ENCODE data around the gene CDKL5. TPM values are rescaled to one million over a fixed set of nuclear protein-coding genes. Genes with fewer than 3 reads are reported as not detected.
"Not testable (repeated sequence)": the region's sequence is repeated elsewhere in the genome, so short reads cannot be mapped to it uniquely, and the experiment has no call there.

The CDKL5 gene
- 75.0 TPM for total RNA-seq

DNA sequence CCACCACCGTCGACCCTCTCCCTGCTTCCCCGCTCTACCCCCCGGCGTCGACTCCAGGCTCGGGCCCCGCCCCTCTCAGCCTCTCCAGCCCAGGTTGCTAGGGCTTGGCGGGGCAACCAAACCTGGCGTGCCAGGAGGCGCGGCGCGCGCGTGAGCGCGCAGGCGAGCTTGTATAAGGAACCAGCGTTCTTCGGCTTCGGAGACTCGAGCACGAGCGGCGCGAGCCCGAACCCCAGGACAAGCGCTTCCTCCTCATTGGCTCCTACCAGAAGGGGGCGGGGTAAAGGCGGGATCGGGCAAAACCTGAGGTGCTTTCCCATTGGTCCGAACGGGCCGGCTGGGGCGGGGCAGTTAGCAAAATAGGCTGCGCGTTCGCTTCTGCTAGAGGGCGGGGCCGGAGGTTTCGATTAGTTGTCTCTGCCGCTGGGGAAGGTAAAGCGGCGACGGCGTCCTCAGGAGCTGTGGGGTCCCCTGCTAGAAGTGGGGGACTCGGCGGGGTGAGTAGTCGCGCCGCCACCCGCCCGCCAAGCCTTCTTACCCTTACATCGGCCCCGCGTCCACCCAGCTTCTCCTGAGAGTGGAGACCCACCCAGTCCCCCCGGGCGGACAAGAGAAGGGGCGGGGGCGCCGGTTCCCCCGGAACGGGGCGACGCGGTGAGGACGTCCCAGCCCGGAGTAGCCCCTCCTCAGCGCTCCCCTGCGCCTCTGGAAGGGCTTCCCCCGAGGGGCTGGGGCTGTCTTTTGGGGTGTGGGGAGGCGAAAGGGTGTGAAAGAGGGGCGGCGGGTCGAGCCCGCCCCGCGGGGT, at the start of gene CDKL5:
CDKL5 (plus strand) TSS at position 410 of the 805 bp plus-strand sequence. CDS start 81,489 bp downstream, outside the sequence.
- peak; percentile 94 for DNase-seq

GRCh38 chrX:18377796-18378195, 47.6 kb upstream of the CDKL5 start:
- DNase-seq: no peak

DNA sequence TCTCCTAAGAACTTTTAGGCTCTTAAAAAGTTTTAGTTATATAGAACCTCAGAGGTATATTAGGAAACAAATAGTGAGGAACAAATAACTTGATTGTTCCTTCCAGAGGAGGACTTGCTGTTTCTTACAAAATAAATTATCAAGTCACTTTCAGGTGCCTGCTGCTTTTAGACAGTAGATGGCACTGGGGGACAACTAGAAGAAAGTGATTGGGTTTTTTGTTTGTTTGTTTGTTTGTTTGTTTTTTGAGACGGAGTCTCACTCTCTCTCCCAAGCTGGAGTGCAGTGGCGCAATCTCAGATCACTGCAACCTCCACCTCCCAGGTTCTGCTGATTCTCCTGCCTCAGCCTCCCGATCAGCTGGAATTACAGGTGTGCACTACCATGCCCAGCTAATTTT, 35.4 kb upstream of the CDKL5 start:
- DNase-seq: no peak

DNA sequence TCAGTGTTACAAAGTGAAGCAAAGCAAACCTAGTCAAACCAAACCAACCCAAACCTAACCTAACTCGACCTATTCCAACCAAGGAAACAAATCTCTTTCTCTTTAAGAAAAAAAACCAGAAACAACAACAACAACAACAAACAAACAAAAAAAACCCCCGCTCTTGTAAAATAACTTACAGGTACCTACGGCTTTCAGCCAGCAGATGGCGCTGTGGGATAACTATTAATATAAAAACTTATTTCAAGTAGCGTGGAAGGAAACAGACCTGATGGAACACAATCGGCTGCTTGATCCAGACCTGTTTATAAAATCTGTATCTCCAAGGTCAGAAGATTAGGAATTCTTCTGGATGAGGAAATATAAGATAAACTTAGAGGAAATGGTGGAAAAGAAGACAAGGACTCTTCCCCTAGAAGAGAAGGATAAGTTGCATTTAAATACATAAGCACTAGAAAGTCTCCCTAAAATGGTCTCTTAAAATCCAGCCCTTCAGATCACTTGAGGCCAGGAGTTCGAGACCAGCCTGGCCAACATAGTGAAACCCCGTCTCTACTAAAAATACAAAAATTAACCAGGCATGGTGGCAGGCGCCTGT, 34.4 kb upstream of the CDKL5 start:
- no peak for DNase-seq

DNA sequence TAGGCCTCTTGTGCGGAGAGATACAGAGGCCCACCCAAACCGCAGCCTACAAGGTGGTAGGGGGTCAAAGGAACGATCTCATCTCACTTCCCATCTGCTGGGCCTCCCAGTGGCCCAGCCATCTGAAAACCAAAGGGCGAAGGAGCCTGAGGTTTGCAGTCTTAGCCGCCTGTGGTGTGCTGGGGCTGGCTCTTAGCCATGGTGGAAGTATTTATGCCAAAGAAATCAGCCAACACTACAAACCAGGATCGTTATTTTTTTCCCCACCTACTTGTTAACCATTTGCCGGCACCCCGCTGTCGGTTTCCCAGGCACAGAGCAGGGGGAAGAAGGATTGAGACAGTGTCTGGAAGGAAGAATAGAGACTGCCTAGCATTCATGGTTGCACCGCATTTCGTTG, 30.9 kb upstream of the CDKL5 start:
- DNase-seq: no peak

GRCh38 chrX:18401848-18402213, 23.6 kb upstream of the CDKL5 start:
- no peak for DNase-seq

GRCh38 chrX:18406531-18407266, 18.7 kb upstream of the CDKL5 start:
- no peak for DNase-seq

- DNase-seq: no peak
These were observed 15.4 kb upstream of the CDKL5 start for GRCh38 chrX:18410038-18410437.

DNA sequence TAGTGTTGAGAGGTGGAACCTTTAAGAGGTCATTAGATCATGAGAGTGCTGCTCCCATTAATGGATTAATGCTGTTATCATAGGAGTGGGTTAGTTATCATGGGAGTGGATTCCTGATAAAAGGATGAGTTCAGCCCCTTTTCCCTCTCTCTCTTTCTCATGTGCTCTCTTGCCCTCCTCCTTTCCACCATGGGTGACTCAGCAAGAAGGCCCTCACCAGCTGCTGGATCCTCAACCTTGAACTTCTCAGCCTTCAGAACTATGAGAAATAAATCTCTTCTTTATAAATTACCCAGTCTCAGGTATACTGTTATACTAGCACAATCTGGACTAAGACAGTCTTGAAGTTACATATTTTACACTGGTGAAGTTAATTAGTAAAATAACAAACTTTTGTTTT, 10.0 kb upstream of the CDKL5 start:
- DNase-seq: no peak

GRCh38 chrX:18422325-18422724, 3.1 kb upstream of the CDKL5 start:
- no peak for DNase-seq

GRCh38 chrX:18422886-18423285, 2.5 kb upstream of the CDKL5 start:
- DNase-seq: no peak

GRCh38 chrX:18424482-18425198, 768 bp upstream of the CDKL5 start:
- no peak for DNase-seq

DNA sequence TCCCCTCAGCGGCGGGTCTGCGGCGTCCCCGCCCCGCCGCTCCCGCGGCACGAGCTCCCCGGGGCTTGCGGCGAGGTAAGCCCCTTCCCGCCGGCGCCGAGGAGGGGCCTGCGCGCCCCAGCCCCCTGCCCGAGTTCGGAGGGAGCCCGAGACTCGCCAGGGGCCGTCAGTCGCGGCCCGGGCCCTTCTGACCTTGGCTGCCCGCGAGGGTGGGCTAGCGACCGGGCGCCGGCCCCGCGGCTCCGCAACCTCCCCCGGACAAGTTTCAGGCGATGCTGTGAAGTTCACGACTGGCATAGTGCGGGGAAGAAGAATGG, 554 bp downstream of the CDKL5 start:
- no peak for DNase-seq

GRCh38 chrX:18428006-18428405, 2.6 kb downstream of the CDKL5 start:
- DNase-seq: no peak

- not testable (repeated sequence) for DNase-seq
These were observed 7.9 kb downstream of the CDKL5 start for GRCh38 chrX:18433288-18433687.

DNA sequence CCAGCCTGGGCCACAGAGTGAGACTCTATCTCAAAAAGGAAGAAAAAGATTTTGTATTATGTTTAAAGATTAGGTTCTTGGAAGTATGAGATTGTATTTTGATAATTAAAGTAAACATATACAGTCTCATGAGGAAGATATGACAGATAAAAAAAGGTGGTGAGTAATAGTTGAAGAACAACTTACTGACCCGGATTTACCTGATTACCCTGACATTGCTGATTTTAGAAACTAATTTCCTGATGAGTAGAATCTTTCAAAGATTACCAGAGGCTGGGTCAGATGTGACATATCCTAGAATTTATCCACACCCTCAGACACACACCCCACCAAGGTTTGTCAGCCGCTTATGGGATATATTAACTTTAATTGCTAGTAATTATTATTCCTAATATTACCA, 9.5 kb downstream of the CDKL5 start:
- DNase-seq: no peak

DNA sequence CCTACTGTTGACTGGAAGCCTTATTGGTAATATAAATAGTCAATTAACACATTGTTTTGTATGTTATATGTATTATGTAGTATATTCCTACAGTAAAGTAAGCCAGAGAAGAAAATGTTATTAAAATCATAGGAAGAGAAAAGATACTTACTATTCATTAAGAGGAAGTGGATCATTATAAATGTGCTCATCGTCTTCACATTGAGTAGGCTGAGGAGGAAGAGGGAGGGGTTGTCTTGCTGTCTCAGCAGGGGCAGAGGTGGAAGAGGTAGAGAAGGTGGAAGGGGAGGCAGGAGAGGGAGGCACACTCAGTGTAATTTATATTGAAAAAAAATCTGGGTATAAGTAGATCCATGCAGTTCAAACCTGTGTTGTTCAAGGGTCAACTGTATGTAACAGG, 10.6 kb downstream of the CDKL5 start:
- DNase-seq: no peak

GRCh38 chrX:18440835-18441234, 15.4 kb downstream of the CDKL5 start:
- no peak for DNase-seq

DNA sequence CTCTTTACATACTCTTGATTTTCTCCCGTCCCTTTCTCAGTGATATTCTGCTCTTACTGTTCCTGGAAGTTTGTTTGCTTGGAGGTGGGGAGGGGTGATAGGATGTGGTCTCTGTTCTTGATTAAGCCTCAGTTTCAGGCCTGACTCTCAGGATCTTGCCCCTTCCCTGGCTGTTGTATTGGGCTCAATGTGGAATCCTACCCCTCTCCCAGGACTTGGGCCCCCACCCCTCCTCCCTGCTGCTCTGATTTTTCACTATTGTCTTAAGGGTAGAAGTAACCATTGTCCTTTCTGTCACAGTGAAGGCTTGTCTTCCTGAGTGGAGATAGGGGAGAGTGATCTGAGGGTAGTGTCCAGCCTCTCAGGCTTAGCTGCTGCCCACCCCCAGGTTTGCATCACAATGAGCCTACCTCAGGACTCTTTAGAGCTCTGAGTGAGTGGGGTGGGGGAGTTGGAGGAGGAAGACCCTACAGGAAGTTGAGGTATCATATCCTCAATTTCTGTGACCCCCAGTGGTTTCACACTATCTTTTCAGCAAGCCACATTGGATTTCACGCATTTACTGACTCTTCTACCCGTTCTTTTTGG, 16.5 kb downstream of the CDKL5 start:
- DNase-seq: no peak

DNA sequence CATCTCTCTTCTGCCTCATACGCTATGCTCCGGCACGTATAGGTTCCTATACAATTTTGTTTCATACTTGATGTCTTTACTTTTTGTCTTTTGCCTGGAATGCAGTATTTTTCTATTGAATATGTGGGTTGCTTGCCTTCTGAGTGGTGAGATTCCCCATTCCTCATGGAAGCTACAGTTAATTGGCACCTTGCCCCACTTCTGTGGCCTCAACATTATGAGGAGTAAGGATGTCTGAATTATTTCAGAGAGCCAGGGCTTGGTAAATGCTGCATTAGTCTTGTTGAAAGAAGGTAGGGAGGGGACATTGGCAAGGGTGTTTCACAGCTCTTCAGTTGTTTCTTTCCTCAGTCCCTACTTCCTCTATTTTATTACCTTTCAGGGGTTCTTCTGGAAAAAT, 23.0 kb downstream of the CDKL5 start:
- DNase-seq: no peak

DNA sequence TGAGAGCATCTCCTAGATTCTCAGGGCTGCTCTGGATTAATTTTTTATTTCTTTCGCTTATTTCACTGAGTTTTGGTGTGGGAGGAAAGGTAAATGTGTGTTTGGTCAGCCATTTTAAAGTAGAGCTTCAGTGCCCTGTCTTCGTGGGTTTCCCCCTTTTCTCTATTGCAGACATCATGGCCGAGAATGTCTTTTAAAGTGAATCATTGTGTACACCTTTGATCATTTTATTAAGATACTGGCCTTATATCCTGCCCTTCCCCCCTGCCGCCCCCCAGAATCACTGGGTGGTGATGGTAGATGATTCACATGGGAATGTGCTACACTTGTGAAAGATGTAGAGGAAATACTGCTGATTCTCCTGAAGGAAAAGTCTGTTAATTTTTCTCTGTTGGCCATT, 23.8 kb downstream of the CDKL5 start:
- no peak for DNase-seq

DNA sequence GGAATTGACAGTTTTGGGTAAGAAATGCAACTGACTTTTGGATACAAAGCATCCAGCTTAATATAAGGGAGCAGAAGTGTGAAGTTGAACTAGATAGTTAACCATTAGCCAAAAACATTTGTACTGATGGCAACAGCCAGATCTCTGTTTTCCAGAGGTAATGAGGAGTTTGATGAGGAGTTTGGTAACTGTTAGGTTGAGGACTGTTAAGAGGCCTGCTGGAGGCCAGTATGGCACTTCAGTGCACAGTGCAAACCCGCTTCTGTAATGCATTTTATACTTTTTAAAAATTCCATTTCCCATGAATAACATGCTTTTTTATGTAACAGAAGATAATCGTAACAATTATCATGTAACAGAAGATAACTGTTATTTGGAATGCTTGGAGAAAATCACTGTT, 30.0 kb downstream of the CDKL5 start:
- DNase-seq: no peak

DNA sequence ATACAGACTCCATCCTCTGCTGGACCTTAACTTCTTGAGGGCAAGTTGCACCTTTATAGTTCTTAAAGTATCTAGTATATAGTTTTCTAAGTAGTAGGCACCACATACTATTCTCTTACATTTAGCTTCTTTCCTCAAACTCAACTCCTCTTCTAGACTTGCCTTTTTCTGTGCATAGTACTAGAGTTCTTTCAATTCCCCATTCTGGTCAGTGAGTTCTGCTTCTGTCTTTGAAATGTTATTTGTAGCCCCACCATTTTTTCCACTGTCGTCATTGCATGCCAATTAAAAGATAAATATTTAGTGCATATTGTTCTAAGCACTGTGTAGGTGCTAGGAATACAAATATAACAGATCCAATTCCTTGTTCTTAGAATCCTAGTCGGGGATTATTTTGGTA, 31.6 kb downstream of the CDKL5 start:
- DNase-seq: no peak
